ENCODE results near the gene SYTL1. TPM values are rescaled to one million over a fixed set of nuclear protein-coding genes. Genes with fewer than 3 reads are reported as not detected.
"Not testable (repeated sequence)": the region's sequence is repeated elsewhere in the genome, so short reads cannot be mapped to it uniquely, and the experiment has no call there.

Gene SYTL1
- polyA plus RNA-seq, 3 donors, result 0.67 to 104 (median 12.5) TPM

- 86 to 91% (median 90%) methylated on average over 11 of the region's 11 CpGs for WGBS, 3 donors
- no peak overlapping the region for H3K27ac ChIP-seq (ENCODE audit: low read depth, low read length)
These were observed 31.2 kb downstream of the SYTL1 start for GRCh38 chr1:27372808-27373690.

- WGBS, 3 donors, result 67 to 84% (median 76%) methylated on average over 4 of the region's 4 CpGs
- H3K27ac ChIP-seq (ENCODE audit: low read depth, low read length), result no peak within 1 kb of the TSS
These were observed 32.7 kb downstream of the SYTL1 start, which contains the start of gene FCN3 for GRCh38 chr1:27374362-27375086. Gene FCN3, minus strand, starts transcription at chr1:27374824. Its CDS starts 6 bp downstream, at chr1:27374818.

GRCh38 chr1:27377760-27378495 is 36.1 kb downstream of the SYTL1 start:
- no peak overlapping the region for H3K27ac ChIP-seq (ENCODE audit: low read depth, low read length)
- WGBS, 3 donors, result 79 to 88% (median 83%) methylated on average over 10 to 12 of the region's 12 CpGs

GRCh38 chr1:27379564-27380122 is 37.8 kb downstream of the SYTL1 start:
- no peak overlapping the region for H3K27ac ChIP-seq (ENCODE audit: low read depth, low read length)
- 79 to 84% (median 82%) methylated on average over 11 of the region's 11 CpGs for WGBS, 3 donors

GRCh38 chr1:27380224-27380623 is 38.4 kb downstream of the SYTL1 start:
- H3K27ac ChIP-seq (ENCODE audit: low read depth, low read length), result no peak overlapping the region
- WGBS, 3 donors, result 82 to 91% (median 85%) methylated on average over 4 of the region's 4 CpGs

- WGBS, 3 donors, result 74 to 83% (median 82%) methylated on average over 12 of the region's 12 CpGs
These were observed 39.2 kb downstream of the SYTL1 start for GRCh38 chr1:27380766-27381733.

GRCh38 chr1:27381969-27382762 is 40.3 kb downstream of the SYTL1 start:
- 79 to 82% (median 80%) methylated on average over 16 to 18 of the region's 18 CpGs for WGBS, 3 donors
- H3K27ac ChIP-seq (ENCODE audit: low read depth, low read length), result no peak overlapping the region

More at GRCh38 chr1:27380766-27381733, 39.2 kb downstream of the SYTL1 start:
- no peak overlapping the region for H3K27ac ChIP-seq (ENCODE audit: low read depth, low read length)

GRCh38 chr1:27383039-27383605 is 41.3 kb downstream of the SYTL1 start, which contains the start of gene CD164L2:
Gene CD164L2, minus strand, starts transcription at chr1:27383333. Its CDS starts 94 bp downstream, at chr1:27383239.
- no peak within 1 kb of the TSS for H3K27ac ChIP-seq (ENCODE audit: low read depth, low read length)
- 15 to 28% (median 20%) methylated on average over 30 to 43 of the region's 43 CpGs for WGBS, 3 donors

GRCh38 chr1:27383661-27384060 is 41.8 kb downstream of the SYTL1 start:
- WGBS, 3 donors, result 84 to 91% (median 87%) methylated on average over 12 to 13 of the region's 13 CpGs
- H3K27ac ChIP-seq (ENCODE audit: low read depth, low read length), result no peak overlapping the region

- 88 to 95% (median 90%) methylated on average over 3 of the region's 3 CpGs for WGBS, 3 donors
These were observed 43.0 kb downstream of the SYTL1 start for GRCh38 chr1:27384797-27385196.

GRCh38 chr1:27388337-27389005 is 46.6 kb downstream of the SYTL1 start:
- 35 to 41% (median 41%) methylated on average over 5 of the region's 5 CpGs for WGBS, 3 donors
- H3K27ac ChIP-seq (ENCODE audit: low read depth, low read length), result no peak overlapping the region

More at GRCh38 chr1:27384797-27385196, 43.0 kb downstream of the SYTL1 start:
- not testable (repeated sequence) for H3K27ac ChIP-seq (ENCODE audit: low read depth, low read length)

- no peak overlapping the region for H3K27ac ChIP-seq (ENCODE audit: low read depth, low read length)
- WGBS, 3 donors, result 3 to 10% (median 7%) methylated on average over 13 of the region's 13 CpGs
These were observed 49.8 kb downstream of the SYTL1 start for GRCh38 chr1:27391511-27392095.

GRCh38 chr1:27392096-27392777 is 50.4 kb downstream of the SYTL1 start, which contains the start of gene GPR3:
Gene GPR3, plus strand, starts transcription at chr1:27392622. Its CDS starts 1,177 bp downstream, at chr1:27393799.
- no peak within 1 kb of the TSS for H3K27ac ChIP-seq (ENCODE audit: low read depth, low read length)
- 2% methylated on average over 59 to 69 of the region's 69 CpGs for WGBS, 3 donors

GRCh38 chr1:27392778-27393635 is 51.2 kb downstream of the SYTL1 start:
- WGBS, 3 donors, result 38 to 43% (median 41%) methylated on average over 27 to 30 of the region's 30 CpGs
- no peak overlapping the region for H3K27ac ChIP-seq (ENCODE audit: low read depth, low read length)

All from adipose tissue (tissue), 3 donors.